Left colon (tissue), 2 donors: ENCODE measurements around the gene PNPLA7. TPM values are rescaled to one million over a fixed set of nuclear protein-coding genes. Genes with fewer than 3 reads are reported as not detected.

Source experiments
- ATAC-seq: fragments of 200-7000 bp; cut with Tn5 transposase; one replicate; pipeline ENCODE4 v1.9.1; 2020; ENCODE audit warnings: mild to moderate bottlenecking, moderate library complexity
- DNase-seq, 2 donors: peaks; one replicate each; pipeline ENCODE4 v3.0.0-alpha.2; 2020
- intact Hi-C, 2 donors: fragments of 100-400 bp; cut with DNase I in 1 of 2; cut with micrococcal nuclease in 1 of 2; formaldehyde crosslinking; loops; one replicate each; pipeline versions ENCODE4 v1.11.2 to v1.14.0; 2022; cut with DNase I, micrococcal nuclease
- total RNA-seq, 2 donors: library from RNA; stranded (reverse); fragmentation: NEBNext Ultra II Directional; extraction: Animal tissue kit (Norgen Biotek cat#: 25700); gene quantifications; one replicate each; pipeline ENCODE4 v1.2.1, GENCODE V29; 2021
- donor health status: DM: no; HTN: no; CAD: no.
- donor health status: DM: yes; HTN: yes; CAD: no.

The PNPLA7 gene
- total RNA-seq, 2 donors from 2014 or later, result 18.4 to 22.4 TPM

DNA sequence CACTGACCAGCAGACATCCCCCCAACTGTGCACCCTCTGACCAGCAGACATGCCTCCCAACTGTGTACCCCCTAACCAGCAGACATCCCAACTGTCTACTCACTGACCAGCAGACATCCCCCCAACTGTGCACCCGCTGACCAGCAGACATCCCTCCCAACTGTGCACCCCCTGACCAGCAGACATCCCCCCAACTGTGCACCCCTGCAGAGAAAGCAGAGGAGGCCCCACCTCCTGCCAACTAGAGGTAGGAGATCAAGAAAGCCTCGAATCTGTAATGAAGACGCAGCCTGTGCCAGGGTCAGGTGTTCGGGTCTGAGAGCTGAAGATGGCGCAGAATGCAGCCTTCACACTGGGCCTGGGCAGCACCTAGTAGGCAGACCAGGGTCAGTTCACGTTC, 61.3 kb downstream of the PNPLA7 start:
- DNase-seq, result no peak
- intact Hi-C loops, result no loop called here

DNA sequence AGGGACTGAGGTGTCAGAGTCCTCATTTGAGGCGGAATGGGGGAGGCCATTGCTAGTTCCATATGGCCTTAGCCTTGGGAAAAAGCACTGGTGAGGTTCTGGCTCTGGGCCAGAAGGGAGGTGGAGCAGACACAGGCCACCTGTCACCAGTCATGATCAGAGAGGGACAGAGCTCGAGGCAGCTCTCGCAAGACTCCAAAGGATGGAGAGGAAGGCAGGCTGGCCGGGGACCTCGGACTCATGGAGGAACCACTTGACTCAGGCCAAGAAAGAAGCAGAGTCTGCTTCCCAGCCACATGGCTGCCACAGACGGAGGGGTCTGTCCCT, 61.9 kb downstream of the PNPLA7 start:
- DNase-seq (peak in 1 of 2 donors; percentile 60), ATAC-seq (peak; percentile 50)
- intact Hi-C loops, result no loop called here

More for the DNA sequence above, 61.3 kb downstream of the PNPLA7 start:
- no peak for ATAC-seq

- ATAC-seq (peak; percentile 66), DNase-seq (peak in 1 of 2 donors; percentile 27)
- intact Hi-C loops, result no loop called here
Observed at GRCh38 chr9:137487454-137488326, 62.5 kb downstream of the PNPLA7 start.

DNA sequence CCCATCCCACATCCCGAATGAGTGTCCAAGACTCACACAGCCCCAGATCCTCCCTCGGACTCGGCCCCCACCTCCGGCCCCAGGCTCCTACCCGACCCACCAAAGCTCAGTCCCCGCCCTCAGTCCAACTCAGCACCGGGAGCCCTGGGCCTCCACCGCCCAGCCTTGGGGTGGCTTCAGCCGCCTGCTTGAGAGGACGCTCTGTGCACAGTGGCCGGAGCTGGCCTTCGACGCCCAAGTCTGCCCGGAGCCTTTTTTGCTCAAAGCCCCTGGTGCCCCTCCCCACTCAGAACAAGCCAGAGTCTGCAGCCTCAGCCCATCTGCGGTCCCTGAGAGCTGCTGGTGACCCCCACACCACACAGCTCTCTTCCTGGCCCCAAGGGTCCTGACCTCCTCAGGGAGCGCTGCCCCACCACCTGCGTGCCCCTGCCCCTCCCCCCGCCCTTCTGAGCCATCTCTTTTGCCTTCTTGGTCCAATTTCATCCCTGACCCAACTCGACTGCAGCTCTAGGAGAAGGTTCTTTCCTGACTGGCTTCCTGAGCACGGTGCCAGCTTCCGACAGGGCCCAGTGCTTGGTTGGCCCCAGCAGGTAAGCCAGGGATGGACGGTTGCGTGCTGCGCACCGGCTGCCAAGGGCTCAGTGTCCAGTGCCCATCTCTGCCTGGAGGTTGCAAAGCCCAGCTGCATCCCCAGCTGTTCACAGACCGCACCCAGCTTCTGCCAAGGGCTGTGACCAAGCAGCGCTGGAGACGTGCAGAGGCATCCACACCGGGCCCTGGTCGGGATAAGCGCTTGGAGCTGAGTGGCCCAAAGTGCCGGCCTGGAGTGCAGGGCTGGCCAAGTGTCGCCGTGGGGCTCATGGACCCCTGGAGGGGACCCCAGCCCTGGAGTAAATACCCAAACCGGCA, 63.4 kb downstream of the PNPLA7 start:
- ATAC-seq (peak; percentile 30), DNase-seq (no peak)
- intact Hi-C loops, result no loop called here

GRCh38 chr9:137486141-137486490, 64.1 kb downstream of the PNPLA7 start:
- ATAC-seq (no peak), DNase-seq (no peak)
- intact Hi-C loops, result no loop called here

DNA sequence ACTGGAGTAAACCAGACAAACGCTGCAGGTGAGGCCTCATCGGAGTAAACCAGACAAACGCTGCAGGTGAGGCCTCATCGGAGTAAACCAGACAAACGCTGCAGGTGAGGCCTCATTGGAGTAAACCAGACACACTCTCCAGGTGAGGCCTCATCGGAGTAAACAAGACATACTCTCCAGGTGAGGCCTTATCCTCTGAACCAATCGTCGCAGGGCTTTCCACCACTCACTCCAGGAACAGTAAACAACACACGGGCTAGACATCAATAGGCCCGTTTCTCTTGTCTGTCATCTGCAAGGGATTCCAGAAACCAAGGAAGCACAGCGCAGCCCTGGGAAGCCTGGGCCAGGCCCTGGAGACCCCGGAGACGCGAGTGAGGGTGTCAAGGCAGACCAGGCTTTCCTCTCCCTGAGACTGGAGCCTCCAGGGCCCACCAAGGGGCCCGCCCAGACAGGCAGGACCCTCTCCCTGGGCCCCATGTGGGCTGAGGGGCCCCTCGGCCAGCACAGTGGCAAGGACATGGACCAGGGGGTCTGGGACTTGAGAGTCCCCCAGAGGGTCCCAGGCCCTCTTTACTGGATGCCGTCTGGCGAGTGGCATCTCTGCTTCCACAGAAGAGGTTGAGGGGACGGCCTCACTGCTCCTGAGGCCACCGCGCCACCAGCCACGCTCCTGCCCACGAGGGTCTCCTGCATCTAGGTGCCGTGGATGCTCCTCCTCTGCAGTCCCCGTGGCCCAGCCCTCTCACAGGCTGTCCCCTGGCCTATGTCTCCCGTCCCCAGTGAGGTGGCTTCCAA, 64.7 kb downstream of the PNPLA7 start:
- no peak for DNase-seq
- intact Hi-C loops, result no loop called here
- ATAC-seq, result no peak

- no peak for ATAC-seq
- DNase-seq, result no peak
- intact Hi-C loops, result no loop called here
Observed at GRCh38 chr9:137484551-137485315, 65.5 kb downstream of the PNPLA7 start.

DNA sequence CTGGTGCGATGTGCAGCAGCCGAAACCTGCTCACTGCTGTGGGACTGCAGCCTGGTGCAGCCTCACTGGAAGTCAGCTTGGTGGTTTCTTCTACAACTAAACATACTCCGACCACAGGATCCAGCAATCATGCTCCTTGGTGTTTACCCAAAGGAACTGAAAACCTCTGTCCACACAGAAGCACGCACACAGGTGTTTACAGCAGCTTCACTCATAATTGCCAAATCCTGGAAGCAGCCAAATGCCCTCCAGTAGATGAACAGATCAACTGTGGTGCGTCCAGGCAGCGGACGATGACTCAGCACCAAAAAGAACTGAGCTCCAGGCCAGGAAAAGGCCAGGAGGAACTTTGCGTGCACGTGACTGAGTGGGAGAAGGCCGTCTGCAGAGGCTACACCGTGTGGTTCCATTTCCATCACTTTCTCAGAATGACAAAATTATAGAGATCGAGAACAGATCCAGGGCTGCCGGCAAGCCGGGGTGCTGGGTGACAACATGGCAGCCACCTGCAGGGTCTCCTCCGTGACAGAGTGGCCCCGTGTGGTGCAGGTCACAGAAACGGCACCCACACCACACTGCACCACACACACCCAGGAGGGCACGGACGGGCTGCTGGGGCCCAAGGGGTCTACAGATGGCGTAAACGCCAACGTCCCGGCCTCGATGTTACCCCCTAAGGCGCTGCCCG, 68.0 kb downstream of the PNPLA7 start:
- ATAC-seq, result no peak
- no peak for DNase-seq
- intact Hi-C loops, result no loop called here

GRCh38 chr9:137480686-137481683, 69.2 kb downstream of the PNPLA7 start:
- intact Hi-C loops, result no loop called here
- ATAC-seq, result no peak
- DNase-seq, result no peak

DNA sequence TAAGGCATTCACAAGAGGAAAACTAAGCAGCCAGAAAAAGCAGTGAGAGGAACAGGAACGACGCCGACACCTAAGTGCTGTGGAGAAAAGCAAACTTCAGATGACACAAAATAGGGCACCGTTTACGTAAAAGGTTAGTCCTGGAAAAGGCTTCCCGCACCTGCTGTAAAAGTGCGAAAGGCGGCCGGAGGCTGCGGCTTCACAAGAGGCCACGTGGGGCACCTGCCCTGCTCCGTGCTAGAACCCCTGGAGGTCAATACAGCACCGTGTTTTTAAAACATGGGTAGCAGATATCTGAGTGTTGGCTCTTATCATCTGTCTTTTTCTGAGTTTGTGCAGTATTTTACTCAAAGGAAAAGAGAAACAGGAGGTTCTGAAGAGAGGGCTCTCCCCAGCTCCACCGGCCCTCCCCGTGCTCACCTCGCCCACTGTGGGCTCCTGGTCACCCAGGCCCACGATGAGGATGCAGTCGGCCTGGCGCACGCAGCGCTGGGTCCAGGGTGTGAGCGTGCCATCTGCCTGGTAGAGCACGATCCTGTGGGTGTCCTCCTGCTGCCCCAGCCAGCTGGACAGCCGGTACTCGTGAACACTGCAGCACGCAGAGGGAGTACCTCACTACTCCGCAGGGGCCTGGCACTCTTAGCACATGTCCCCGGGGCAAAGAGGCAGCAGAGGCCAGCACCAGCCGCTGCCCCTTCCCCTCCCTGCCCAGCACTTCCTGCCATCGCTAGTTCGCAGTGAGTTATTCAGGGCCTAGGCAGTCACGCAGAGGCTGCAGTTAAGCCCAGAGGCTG, 70.1 kb downstream of the PNPLA7 start:
- ATAC-seq (no peak), DNase-seq (no peak)
- intact Hi-C loops, result no loop called here

- no peak for DNase-seq
- intact Hi-C loops, result no loop called here
- ATAC-seq, result no peak
Observed at GRCh38 chr9:137478962-137479861, 71.0 kb downstream of the PNPLA7 start.

DNA sequence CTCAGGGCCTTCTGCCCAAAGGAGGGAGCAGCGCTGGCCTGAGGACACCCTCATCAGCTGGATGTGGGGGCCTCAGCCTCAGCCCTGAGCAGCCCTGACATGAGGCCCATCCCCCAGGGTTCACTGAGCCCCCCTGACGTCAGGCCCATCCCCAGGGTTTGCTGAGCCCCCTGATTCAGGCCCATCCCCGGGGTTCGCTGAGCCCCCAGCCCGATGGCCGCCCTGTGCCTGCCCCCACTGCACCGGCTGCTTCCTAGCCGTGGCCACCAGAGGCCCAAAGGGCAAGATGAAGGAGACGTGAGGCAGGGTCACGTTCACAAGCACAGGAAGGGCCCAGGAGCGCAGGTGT, 71.6 kb downstream of the PNPLA7 start:
- DNase-seq (no peak), ATAC-seq (no peak)
- intact Hi-C loops, result no loop called here

DNA sequence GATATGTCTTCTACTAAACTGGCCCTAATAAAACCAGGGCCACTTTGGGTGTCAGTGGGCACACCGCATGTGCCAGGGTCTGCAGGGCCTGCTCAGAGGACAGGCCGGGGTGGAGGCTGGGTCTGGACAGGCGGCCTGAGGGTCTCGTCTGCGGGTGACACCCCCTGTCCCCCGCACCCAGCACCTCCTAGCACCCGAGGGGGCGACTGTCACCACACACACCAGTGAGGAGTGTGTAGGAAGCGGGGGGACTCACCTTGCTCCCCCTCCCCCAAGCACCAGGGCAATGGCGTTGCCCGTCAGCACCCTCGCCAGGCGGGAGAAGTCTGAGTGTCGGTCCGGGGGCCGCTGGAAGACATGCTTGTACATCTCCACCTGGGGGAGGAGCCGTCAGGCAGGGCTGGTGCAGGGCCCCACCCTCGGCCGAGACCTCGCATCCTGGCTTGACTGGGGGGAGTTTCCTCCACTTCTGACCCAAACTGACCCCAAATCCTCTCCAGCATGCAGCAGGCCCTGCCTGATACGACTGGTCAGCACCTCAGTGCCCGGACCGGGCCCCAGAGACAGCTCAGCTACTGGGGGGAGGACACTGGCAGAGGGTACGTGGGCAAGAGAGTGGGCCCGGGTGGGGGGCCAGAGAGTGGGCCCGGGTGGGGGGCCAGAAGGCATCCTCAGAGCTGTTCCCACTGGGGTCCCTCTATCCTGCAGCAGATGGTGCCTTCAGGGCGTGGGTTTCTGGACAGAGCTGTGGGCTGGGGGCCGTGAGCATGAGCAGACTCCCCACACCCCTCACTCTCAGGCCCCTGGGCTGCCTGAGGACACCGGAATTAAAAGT, 72.2 kb downstream of the PNPLA7 start:
- ATAC-seq, result no peak
- intact Hi-C loops, result no loop called here
- DNase-seq, result peak in 1 of 2 donors; percentile 2

DNA sequence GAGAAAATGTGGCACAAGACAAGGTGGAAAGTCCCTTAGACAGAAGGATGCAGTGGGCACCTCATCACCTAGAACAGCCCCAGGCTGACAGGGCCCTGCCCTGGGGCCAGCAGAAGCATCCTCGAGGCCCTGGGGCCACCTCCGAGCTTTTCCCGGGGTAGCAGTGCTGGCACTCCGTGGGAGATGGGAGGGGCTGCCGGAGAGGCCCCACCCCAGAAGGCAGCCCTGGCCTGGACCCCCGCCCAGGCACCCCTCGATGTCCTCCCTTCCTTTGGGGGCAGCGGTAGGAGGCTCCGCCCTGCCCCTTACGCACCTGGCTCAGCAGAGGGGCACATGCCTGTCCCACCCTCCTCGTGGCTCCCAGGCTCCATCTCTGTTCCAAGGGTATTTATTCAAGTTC, 73.3 kb downstream of the PNPLA7 start:
- intact Hi-C loops, result no loop called here
- ATAC-seq (no peak), DNase-seq (peak in 1 of 2 donors; percentile 2)
